GM21526 (cell line): Measurements from ENCODE around the gene ACTN2.

Experiments
- ATAC-seq: cut with Tn5 transposase; IDR thresholded peaks from one replicate; pipeline ENCODE4 v1.9.1; 2021; ENCODE audit warnings: moderate library complexity; ENCODE audit not compliant: unreplicated experiment, low FRiP score

The ACTN2 gene

DNA sequence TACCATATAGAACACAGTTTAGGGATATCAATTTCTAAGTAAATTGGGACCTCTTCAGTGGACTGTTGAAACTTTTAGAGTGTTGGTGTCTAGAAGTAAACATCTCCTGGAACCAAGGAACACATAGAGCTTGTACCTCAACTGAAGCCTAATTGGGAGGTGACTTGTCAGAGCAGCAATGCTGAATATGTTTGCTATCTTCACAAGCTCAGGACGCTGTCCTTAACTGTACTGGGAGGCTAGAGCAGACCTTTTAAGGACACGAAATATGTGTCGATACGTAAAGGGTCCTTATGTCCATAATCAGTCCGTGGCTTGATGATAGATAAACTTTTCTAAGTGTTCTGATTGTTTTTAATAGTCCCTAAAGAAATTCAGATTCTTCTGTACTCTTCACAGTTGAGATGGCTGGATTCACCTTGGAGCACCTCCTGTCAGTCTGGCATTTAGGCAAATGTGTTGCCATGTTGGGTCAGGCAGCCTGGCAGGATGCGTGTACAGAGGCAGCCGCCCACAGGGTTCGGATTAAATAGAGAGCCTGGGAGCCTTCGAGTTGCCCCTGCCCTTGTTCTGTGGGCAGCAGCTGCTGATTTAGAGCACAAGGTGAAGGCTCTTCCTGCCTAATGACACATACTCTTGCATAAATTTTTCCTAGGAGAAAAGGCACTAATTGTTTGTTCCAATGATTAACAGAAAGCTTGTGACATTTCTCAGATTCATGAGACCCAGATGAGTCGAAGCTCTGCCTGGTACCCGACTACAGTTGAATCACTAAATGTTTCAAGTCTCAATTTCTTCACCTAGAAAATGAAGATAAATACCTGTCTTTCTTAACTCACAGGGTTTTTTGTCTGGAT is 3.6 kb downstream of the ACTN2 start:
- no peak for ATAC-seq

GRCh38 chr1:236691348-236691747 is 5.0 kb downstream of the ACTN2 start:
- no peak for ATAC-seq

DNA sequence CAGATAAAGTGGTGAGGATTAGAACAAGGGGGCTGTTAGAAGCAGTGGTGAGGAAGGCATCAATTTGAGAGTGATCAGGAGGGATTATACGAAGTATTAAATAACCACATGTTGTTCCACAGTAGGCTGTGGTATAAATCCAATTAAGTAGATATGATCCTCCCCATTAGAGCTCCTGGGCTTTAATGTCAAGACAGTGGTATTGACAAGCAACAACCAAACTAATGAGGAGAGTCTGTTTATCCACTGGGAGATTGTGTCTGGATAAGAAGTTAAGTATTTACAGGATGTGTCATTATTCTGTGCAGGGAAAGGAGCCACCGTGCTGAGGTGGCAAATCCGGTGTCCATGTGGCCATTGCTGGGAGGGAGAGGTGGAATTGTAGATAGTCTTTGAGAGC is 5.8 kb downstream of the ACTN2 start:
- no peak for ATAC-seq

GRCh38 chr1:236692742-236693141 is 6.4 kb downstream of the ACTN2 start:
- no peak for ATAC-seq

DNA sequence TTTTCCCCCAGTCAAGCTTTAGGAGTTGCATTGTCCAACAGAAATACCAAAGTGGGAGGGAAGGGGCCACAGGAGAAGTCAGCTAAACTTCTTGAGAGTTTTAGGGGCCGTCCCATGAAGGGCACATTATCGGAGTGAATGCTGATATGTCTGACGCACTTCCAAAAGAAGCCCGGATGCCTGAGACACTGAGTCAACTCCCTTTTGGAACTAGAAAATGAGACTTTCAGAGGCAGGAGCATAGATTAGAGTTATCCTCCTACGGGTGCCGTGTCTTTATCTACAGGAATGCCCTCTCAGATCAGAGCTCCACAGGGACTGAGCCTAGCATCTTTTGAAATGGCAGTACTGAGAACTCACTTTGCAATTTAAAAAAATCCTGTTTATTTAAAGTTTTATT is 13.1 kb downstream of the ACTN2 start:
- no peak for ATAC-seq

DNA sequence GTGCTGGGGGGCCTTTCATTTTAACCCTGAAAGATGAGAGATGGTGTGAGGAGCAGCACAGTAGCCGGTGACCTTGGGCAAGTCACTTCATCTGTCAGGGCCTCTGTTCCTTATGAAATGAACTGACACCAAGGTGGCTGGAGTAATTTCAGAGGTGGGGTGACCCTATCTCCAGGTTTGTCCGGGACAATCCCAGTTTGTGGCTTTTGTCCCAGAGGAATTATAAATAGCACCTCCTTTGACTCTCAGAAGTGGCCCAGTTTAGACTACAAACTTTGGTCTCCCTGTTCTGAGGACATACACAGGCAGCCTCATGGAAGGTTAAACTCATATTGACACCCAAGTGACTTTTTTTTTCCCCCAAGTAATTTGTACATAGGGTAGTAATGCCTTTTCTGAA is 14.6 kb downstream of the ACTN2 start:
- no peak for ATAC-seq

DNA sequence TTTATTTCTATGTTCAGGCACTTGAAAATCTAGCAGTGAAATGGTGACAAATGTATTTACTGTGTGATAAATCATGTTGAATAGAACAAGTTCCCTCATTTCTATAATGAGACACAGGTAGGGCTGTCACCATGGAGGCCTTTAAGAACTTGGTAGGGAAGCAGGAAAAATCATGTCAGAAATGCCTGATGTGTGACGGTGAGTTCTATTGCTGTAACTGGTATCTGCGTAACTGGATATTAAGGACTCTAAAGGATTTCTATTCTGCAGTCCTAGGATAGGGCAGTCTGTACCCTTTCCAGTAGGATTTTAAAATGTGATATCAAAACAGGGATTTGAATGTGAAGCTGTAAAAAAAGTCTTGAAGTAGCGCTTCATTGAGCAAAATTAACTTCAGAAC is 15.5 kb downstream of the ACTN2 start:
- no peak for ATAC-seq

GRCh38 chr1:236702791-236703394 is 16.6 kb downstream of the ACTN2 start:
- no peak for ATAC-seq

GRCh38 chr1:236705771-236706170 is 19.5 kb downstream of the ACTN2 start:
- no peak for ATAC-seq

DNA sequence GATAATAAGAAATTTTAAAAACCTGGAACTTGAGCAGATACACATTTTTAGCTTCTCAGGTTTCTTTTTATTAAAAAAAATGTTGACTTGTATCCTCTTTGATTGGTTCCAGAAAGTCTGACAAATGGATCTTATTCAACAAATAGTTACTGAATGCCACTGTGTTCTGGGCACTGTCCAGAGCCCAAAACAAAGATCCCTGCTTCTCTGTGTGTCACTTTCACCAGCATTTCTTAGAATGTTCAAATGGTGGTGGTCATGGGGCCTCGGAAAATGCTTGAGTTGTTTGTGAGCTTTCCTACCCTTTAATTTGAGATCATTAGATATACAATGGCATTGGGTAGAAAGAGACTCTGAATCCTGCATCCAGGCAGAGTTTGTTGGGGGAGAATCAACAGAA is 19.9 kb downstream of the ACTN2 start:
- no peak for ATAC-seq

- ATAC-seq: no peak
Observed at GRCh38 chr1:236710328-236710892, 24.1 kb downstream of the ACTN2 start.

- no peak for ATAC-seq
Observed at GRCh38 chr1:236716160-236716559, 29.9 kb downstream of the ACTN2 start.

GRCh38 chr1:236717811-236718210 is 31.5 kb downstream of the ACTN2 start:
- ATAC-seq: no peak

GRCh38 chr1:236718328-236718727 is 32.0 kb downstream of the ACTN2 start:
- ATAC-seq: no peak

DNA sequence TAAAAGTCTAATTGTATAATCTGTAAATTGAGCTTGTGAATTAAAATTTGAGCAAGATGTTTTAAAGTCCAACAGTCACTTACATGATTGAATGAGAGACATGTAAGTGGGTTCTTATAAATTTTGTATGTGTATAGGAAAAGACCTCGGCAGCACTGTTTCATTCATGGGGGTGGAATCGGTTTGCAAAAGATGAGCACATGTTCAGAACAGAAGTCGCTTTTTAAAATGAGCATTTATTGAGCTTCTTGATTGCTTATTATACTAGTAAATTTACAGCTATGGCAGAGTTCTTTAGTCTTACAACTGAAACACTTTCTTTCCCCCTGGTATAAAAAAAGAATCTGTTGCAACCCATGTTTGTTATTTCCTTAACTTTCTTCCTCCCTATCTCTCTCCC is 33.9 kb downstream of the ACTN2 start:
- ATAC-seq: no peak

DNA sequence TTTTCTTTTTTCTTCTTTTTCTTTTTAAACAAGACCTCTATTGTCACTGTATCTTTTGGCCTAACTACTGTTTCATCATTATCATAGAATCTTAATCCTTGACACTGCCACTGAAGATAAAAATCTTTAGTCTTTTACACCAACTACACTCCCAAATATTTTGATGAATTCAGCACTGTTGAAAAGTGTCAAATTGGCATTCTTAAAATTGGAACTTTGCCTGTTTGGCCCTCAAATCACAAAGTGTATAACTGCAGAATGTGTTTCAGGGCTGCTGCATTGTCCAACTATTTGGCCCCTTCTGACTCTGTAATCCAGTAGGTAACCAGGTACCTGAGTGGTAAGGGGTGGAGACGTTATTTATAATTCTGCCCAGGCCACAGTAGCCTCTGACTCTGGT is 34.3 kb downstream of the ACTN2 start:
- no peak for ATAC-seq

DNA sequence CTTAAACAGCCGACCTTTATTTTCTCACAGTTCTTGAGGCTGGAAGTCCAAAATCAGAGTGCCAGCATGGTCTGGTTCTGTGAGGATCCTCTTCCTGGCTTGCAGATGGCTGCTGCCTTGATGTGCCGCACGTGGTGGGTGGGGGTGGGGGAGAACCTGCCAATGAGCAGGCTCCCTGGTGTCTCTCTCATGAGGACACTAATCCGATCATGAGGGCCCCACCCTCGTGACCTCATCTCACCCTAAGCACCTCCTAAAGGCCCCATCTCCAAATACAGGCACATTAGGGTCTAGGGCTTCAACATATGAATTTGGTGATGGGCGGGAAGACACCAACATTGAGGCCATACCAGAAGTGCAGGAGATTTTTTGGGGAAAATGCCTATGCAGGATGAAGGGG is 37.8 kb downstream of the ACTN2 start:
- ATAC-seq: no peak

DNA sequence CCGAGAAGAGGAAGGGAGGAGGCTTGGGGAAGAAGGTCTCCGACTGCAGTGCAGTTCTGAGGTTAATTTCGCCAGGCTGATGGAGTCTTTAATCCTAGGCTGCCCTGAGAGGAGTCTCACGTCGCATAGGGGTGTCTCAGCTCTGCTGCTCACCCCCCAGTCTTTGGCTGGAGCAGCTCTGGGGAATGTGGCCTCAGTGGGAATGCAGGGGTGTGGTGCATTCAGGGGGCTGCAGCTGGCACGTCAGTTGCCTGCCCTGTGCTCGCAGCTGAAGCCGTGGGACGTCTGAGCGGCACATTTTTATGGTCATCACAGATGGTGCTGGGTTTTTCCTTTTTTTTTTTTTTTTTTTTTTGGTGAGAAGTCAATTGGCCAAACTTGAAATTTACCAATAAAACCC is 38.2 kb downstream of the ACTN2 start:
- ATAC-seq: no peak

DNA sequence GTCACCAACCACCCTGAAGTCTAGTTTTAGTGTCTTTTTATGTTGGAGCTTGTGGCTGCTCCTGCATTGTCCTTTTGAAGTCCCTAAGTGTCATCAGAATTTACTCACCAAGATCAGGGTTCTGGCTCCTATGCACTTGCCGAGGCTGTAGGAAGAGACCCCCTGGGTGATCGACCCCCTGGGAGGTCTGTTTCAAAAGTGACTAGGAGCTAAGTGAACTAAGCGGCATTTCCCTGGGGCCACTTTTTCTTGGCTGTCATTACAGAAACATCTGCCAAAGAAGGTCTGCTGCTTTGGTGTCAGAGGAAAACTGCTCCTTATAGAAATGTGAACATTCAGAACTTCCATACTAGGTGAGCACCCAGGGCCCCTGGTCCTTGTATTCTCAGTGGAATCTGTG is 39.4 kb downstream of the ACTN2 start:
- ATAC-seq: no peak

- ATAC-seq: no peak
Observed at GRCh38 chr1:236727521-236727920, 41.2 kb downstream of the ACTN2 start.

DNA sequence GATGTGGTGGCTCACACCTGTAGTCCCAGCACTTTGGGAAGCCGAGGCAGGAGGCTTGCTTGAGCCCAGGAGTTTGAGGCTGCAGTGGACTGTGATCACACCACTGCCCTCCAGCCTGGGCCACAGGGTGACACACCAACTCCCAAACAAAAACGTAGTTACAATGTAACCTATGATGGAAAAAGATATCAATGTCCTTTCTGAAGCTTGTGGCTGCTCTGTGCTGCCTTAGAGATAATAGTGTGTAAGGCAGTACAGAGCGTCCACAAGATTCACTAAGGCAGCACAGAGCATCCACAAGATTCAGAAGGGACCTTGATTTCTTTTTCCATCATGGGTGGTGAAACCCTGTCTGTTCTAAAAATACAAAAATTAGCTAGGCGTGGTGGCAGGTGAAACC is 42.5 kb downstream of the ACTN2 start:
- no peak for ATAC-seq

DNA sequence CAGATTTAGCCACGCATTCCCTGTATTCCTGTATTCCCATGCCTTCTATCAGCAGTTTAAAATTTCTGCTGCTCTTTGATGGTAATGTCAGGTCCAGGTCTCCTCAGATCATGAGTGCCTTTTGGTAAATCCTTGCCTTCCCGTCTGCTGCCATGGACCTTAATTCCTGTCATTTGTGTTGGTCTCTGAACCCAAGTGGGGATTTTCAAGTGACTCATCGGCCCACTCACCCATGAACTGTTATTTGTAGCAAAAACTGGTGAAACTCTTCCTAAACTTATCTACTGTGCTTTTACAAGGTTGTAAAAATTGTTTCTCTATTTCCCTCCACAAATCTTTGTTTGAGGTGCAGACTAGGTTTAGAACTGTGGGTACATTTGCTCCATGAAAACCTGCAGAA is 47.4 kb downstream of the ACTN2 start:
- no peak for ATAC-seq
